HCEC 1CT (cell line): Measurements from ENCODE around the gene LIN54.

Source experiments
- DNase-seq: peaks from one replicate; pipeline ENCODE4 v3.0.0-alpha.2; 2017

Gene LIN54

GRCh38 chr4:82890901-82891706 is 119.5 kb downstream of the LIN54 start, which contains the start of gene SEC31A:
SEC31A (minus strand) TSS chr4:82891153; CDS start chr4:82881936, 9,217 bp downstream.
- DNase-seq = peak; percentile 89

- no peak for DNase-seq
Measured at GRCh38 chr4:82890528-82890900, 120.1 kb downstream of the LIN54 start.

DNA sequence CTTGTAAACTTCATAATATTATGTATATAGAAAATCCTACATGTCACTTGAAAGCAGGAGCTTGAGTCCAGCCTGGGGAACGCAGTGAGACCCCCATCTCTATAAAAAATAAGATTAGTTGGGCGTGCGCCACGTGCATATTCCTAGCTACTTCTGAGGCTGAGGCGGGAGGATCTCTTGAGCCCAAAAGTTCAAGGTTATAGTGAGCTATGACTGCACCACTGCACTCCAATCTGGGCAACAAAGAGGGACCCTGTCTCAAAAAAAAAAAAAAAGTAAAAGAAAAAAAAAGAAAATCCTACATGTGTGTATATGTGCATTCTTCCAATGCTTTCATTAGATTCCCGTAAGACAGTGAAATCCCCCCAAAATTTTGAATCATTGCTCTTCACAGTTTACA is 121.3 kb downstream of the LIN54 start:
- DNase-seq = no peak

GRCh38 chr4:82886147-82886942 is 124.3 kb downstream of the LIN54 start:
- DNase-seq = no peak

DNA sequence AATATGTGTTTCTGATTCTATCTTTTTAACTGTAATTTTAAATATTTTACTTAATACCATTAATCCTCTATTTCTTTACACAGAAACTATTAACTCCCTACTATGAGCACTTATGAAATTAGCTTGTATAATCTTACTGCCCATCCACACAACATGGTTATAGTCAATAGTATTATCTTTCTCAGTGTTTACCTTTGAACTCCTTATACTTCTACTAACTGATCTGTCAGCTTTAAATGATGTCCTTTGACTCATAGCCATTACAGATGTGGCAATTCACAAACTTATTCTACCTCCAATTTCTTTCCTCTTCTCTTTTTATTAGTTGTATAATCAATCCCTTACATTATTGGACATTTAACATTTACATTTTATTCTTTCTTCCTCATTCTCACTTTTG is 125.2 kb downstream of the LIN54 start:
- no peak for DNase-seq
